GM21447 (cell line): ENCODE data around the gene TTC22.

Source experiments
- ATAC-seq: cut with Tn5 transposase; IDR thresholded peaks from one replicate; pipeline ENCODE4 v1.9.1; 2021; ENCODE audit not compliant: unreplicated experiment

Gene TTC22

GRCh38 chr1:54754486-54755285 is 46.4 kb downstream of the TTC22 start:
- no peak for ATAC-seq

- ATAC-seq, result no peak
These were observed 47.1 kb downstream of the TTC22 start for GRCh38 chr1:54754045-54754444.

- ATAC-seq, result no peak
These were observed 49.7 kb downstream of the TTC22 start for GRCh38 chr1:54751426-54751825.

GRCh38 chr1:54750596-54750995 is 50.5 kb downstream of the TTC22 start:
- ATAC-seq, result no peak

GRCh38 chr1:54748094-54748835 is 52.9 kb downstream of the TTC22 start:
- ATAC-seq, result no peak

- ATAC-seq, result no peak
These were observed 55.3 kb downstream of the TTC22 start for GRCh38 chr1:54745864-54746263.

- no peak for ATAC-seq
These were observed 55.8 kb downstream of the TTC22 start for GRCh38 chr1:54745274-54745673.

- ATAC-seq, result no peak
These were observed 56.4 kb downstream of the TTC22 start for GRCh38 chr1:54744696-54745095.

- no peak for ATAC-seq
These were observed 57.5 kb downstream of the TTC22 start for GRCh38 chr1:54743416-54744226.

GRCh38 chr1:54742282-54742681 is 58.8 kb downstream of the TTC22 start:
- ATAC-seq, result no peak

- no peak for ATAC-seq
These were observed 59.6 kb downstream of the TTC22 start for GRCh38 chr1:54741531-54741930.

GRCh38 chr1:54738244-54738643 is 62.9 kb downstream of the TTC22 start:
- no peak for ATAC-seq

- ATAC-seq, result no peak
These were observed 64.4 kb downstream of the TTC22 start for GRCh38 chr1:54736685-54737084.
